Tibial nerve (tissue), 4 donors: ENCODE data around the gene CYP11A1.

Experiments
- CTCF ChIP-seq, 5 experiments: fragments of 200-600 bp in 3 of 5; fragments of 450-650 bp in 2 of 5; sonication (generic) in 3 of 5; IDR thresholded peaks; one replicate each; pipeline ENCODE4 v1.5.1; 2016 to 2019; ENCODE audit warnings: antibody characterized with exemption in 5 of 5, mild to moderate bottlenecking in 3 of 5, moderate library complexity in 2 of 5
- EP300 ChIP-seq, 2 donors: sonication (generic); formaldehyde crosslinking; IDR thresholded peaks; one replicate each; pipeline ENCODE4 v1.6.1; 2017; ENCODE audit warnings: antibody characterized with exemption in 2 of 2, mild to moderate bottlenecking in 1 of 2
- POLR2A ChIP-seq, 2 donors: fragments of 450-650 bp; IDR thresholded peaks; one replicate each; pipeline ENCODE4 v1.6.1; 2017; ENCODE audit warnings: antibody characterized with exemption in 2 of 2, mild to moderate bottlenecking in 2 of 2, moderate library complexity in 2 of 2

GRCh38 chr15:74337607-74338211 lies 29.7 kb downstream of the CYP11A1 start:
- TF ChIP-seq CTCF (IDR thresholded peaks at IDR 0.05) (no peak), POLR2A (IDR thresholded peaks at IDR 0.05) (no peak), EP300 (IDR thresholded peaks at IDR 0.05) (no peak)
